GM18499 (cell line): ENCODE measurements around the gene TNFRSF18.
"Not testable (repeated sequence)": the region's sequence is repeated elsewhere in the genome, so short reads cannot be mapped to it uniquely, and the experiment has no call there.

Source experiments
- ATAC-seq: cut with Tn5 transposase; IDR thresholded peaks from one replicate; pipeline ENCODE4 v1.9.1; 2021; ENCODE audit warnings: moderate number of reproducible peaks; ENCODE audit not compliant: insufficient read depth, unreplicated experiment

Gene TNFRSF18

DNA sequence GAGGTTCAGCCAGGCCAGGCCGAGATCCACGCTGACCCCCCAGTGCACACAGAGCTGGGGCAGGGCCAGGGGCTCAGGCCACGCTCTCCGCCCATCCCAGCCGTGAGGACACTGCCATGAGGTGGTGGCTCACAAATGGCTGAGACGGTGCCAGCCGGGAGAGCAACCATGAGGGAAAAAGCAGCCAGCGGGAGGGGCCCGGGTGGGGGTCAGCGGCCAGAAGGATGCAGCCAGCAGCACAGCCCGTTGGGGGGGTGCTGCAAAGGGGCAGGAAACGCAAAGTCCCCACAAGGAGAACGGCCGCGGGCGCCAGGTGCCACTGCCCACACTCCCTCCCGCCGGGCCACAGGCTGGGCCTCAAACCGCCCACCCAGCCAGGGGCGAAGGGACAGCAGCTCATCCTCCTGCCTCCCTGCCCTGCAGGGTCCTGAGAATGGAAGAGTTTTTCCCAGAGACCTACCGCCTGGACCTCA lies 24.4 kb downstream of the TNFRSF18 start:
- ATAC-seq = no peak

DNA sequence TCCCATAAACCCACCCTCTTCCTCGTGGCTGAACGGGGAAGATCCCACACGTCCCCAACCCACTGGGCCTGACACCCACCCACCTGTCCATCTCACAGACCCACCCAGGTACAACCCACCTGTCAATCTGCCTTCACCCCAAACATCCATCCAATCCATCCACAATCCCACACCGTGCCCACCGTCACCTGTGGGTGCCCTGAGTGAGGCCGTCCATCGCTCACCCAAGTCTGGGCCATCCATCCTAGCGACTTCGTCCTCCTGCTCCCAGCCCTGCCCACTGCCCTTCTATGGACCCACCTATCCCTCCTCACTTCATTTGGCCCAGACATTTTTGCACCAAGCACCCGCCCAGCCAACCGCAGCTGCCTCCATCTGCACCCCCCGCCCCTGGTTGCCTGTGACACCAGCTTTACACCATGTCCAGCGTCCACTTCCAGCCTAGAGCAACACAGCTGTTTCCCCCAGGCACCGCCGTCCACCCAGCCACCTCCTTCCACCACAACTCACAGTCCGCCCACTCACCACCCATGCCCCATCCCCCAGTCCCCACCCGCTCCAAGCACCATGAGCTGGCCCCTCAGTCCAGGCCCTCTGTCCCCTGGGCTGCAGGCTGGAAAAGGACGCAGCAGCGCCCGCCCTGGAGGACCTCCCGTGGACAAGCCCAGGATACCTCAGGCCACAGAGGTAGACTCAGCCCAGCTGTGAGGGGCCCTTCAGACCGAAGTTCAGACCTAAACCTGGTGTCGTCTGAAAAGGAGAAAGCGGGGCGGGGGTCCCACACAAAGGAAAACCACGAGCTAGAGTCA lies 25.1 kb downstream of the TNFRSF18 start:
- ATAC-seq = no peak

DNA sequence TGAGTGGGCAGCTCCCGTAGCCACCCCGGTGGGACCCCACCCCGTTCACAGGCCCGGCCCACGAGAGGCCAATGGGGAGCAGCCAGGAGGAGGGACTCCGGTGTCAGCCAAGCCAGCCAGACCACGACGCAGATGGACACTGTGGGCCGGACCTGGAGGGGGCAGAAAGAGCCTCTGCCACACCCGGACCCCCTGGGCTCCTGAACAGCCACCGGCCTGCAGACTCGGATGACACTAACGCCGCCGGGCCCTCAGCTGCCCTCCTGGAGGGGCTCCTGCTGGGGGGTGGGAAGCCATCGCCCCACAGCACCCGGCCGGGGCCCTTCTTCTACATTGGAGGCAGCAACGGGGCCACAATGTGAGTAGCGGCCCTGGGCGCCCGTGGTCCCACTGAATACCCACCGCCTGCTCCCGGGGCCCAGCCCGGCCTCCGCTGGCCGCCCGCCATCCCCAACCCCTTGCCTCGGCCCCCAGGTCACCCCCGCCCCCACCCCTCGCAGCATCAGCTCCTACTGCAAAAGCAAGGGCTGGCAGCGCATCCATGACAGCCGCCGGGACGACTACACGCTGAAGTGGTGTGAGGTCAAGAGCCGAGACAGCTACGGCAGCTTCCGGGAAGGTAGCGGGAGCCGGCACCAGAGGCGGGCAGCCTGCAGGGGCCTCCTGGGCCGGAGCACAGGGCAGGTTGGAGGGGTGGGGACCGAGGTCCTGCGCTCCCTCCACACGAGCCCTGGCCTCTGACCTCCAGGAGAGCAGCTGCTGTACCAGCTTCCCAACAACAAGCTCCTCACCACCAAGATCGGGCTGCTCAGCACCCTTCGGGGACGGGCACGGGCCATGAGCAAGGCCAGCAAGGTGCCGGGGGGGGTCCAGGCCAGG lies 26.2 kb downstream of the TNFRSF18 start:
- ATAC-seq = no peak

DNA sequence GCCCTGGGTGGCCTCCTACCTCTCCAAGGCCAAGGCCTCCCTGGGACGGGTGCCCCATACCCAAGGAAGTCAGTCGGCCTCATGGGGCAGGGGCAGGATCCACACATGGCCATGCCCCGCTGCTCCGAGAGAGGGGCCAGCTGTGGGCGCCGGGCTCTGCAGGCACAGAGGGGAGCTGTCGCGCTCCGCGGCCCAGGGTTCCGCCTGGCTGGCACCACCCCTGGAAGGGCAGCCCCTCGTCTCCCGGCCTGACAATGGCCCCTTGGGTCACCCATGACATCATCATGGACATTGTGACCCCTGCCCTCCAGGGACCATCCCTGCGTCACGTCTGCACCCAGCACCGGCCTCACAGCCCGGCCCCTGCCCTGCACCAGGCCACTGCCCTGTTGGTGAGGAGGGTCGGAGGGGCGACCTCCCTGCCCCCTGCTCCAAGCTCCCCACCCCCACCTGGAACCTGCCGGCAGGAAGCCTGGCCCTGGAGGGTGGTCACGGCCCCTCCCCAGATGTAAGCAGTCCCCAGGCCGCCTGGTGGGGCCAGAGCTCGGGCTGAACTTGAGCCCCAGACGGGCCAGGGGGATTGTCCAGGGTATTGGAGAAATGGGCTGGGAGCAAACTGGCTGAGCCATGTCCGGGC lies 26.9 kb downstream of the TNFRSF18 start:
- ATAC-seq = no peak

DNA sequence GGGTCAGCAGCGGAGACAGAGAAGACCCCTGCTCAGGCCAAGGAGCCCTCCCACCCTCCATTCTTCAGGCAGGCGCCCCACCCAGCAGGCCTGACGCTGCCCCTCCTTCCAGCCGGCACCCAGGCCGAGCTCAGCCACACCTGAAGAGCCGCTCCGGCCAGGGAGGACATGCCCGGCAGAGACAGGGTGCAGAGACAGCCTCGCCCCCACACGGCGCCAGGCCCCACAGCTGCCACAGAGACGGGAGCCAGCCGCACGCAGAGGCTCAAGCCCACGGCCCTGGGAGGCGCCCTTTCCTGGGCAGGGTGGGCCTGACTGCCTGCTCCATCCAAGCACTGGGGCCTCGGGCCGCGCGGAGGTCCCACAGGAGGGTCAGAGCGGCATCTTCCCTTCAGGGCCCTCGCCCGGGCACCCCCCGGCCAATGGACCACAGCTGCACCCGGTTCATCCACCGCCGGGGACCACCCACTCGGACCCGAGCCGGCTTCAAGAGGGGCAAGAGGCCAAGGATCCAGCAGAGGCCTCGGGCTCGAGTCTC lies 27.5 kb downstream of the TNFRSF18 start:
- ATAC-seq = no peak

DNA sequence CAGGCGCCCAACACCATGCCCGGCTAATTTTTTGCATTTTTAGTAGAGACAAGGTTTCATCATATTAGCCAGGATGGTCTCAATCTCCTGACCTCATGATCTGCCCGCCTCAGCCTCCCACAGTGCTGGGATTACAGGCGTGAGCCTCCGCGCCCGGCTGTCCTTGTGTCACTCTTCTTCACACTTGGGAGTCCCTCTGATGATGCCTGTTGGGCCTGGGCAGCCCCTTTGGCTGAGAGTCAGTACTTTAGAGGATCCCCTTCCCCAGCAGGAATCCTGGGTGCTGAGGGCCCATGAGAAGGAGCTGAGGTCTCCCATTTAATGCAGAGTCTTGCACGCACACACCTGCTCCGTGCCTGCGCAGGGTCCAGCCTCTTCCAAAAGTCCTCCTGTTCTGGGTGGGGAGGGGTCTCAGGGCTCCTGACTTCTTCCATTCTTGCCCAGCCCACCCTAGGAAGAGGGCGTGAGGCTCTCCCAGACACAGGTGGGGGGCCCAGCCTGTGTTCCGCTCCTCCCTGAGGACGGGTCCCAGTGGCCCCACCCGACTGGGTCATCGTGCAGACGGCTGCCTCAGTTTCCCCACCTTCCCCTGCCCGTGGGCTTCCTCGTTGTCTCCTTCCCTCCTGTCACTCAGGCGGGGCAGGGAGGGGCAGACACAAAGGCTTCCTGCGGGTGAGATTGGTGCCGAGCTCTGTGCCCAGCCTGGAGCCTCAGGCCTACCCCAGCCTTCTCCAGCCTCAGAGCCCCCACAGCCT lies 28.8 kb downstream of the TNFRSF18 start:
- no peak for ATAC-seq

DNA sequence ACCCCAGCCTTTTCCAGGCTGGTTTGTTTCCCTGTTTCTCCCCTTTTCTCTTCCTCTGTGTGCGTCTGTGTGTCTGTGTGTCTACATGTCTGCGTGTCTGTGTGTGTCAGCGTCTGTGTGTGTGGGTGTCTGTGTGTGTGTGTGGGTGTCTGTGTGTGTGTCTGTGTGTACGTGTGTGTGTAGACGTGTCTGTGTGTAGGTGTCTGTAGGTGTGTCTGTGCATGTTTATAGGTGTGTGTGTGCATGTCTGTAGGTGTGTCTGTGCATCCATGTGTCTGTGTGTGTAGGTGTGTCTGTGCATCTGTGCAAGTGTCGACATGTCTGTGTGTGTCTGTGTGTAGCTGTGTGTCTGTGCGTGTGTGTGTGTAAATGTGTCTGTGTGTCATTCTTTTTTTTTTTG lies 29.5 kb downstream of the TNFRSF18 start:
- ATAC-seq = no peak

DNA sequence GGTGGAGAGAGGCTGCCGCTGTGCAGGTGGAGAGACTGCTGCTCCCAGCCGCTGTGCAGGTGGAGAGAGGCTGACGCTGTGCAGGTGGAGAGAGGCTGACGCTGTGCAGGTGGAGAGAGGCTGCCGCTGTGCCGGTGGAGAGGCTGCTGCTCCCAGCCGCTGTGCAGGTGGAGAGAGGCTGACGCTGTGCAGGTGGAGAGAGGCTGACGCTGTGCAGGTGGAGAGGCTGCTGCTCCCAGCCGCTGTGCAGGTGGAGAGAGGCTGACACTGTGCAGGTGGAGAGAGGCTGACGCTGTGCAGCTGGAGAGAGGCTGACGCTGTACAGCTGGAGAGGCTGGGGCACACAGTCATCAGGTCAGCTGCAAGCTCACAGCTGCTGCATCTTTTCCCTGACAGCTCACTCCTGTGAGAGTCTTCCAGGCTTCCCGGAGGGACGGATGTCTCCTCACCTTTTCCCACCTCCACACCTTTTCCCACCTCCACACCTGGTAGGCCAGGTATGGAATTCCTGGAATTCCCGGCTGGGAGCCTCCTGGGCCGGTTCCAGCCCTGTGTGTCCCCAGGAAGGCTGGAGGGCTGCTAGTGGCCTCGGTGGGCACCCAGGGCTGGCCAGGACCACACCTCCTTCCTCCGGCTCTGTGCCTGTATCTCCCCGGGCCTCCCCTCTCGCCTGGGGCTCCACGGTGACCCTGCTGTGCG lies 30.2 kb downstream of the TNFRSF18 start:
- ATAC-seq = not testable (repeated sequence)

DNA sequence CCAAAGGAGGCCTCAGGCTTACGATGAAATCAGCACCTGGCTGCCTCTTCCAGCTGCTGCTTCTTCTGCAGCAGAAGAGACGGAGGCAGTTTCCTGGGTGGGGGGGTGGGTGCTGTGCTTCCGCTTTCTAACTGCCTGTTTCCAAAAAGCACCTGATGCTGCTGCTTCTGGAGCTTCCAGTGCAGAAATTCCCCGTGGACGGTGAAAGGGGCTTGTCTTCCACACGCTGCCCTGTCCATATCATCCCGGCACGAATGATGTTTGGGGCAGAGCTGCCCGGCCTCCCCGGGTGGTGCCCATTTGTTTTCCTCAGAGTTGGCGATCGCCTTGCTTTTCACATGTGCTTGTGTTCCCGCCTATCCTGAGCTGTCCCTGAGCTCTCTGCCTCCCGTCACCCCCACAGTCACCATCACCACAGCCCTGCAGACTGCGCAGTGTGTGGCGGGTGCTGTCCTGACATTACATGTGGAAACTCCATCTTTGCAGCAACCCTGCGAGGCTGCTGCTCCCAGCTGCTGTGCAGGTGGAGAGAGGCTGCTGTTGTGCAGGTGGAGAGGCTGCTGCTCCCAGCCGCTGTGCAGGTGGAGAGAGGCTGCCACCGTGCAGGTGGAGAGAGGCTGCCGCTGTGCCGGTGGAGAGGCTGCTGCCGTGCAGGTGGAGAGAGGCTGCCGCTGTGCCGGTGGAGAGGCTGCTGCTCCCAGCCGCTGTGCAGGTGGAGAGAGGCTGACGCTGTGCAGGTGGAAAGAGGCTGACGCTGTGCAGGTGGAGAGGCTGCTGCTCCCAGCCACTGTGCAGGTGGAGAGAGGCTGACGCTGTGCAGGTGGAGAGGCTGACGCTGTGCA lies 30.9 kb downstream of the TNFRSF18 start:
- no peak for ATAC-seq

DNA sequence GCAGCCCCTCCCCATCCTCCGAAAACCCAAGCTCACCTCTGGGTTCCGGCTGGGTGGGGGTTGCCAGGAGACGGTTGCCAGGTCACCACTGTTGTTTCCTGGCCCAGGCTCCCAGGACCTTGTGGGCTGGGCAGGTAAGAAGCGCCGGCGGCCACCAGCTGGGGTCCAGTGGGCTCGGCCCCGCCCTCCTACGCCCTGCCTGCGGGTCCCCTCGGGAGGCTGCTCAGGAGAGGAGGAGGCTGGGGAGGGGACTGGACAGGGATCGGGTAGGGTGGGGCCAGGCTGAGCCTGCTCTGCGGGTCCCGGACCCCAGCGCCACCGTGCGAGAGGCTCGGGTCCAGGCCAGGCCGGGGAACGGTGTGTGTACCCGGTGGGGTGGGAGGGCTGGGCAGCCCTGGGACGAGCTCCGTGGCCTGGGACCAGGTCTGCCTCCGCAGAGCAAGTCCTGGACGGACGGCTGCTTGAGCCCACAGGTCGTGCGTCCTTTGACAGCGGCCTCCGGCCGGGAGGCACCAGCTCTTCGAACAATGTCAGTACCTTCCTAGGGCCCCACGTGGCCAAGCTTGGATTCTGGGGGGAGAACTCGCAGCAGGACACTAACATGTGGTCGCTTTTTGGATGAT lies 32.5 kb downstream of the TNFRSF18 start, which contains the start of gene TTLL10:
Gene TTLL10, plus strand, starts transcription at position 88 of the 623 bp plus-strand sequence. CDS start 5,336 bp downstream, outside the sequence.
- ATAC-seq = no peak

DNA sequence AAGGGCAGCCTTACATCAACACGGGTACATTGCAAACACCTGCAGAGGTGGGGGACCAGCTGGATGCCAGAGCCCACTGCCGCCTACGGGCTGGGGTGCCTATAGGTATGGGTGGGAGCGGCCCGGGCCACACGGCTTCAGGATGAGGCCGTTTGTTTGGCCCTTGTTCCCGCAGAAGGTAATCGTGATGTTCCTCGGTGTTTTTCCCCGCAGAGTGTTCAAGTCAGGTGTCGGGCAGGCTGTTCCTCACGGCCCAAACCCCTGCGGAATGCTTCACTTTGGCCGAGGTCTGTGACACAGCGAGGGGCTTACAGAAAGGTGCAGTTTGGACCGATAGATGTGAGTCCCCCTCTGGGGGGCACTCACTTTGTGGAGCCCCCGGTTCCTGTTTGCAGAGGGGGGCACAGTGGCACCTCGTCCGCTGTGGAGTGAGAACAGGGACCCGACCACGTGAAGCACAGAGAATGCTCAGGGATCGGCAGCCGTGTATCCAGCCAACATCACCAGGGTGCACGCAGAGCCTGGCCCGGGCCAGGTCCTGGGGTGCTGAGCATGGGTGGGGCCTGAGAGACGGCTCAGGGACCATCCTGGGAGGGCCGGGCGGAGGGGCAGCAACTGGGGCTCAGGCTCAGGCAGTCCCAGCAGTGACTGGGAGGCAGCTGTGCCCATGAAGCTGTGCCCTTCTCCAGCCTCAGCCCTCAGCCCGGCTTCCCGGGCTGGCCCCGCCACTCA lies 33.2 kb downstream of the TNFRSF18 start:
- no peak for ATAC-seq

DNA sequence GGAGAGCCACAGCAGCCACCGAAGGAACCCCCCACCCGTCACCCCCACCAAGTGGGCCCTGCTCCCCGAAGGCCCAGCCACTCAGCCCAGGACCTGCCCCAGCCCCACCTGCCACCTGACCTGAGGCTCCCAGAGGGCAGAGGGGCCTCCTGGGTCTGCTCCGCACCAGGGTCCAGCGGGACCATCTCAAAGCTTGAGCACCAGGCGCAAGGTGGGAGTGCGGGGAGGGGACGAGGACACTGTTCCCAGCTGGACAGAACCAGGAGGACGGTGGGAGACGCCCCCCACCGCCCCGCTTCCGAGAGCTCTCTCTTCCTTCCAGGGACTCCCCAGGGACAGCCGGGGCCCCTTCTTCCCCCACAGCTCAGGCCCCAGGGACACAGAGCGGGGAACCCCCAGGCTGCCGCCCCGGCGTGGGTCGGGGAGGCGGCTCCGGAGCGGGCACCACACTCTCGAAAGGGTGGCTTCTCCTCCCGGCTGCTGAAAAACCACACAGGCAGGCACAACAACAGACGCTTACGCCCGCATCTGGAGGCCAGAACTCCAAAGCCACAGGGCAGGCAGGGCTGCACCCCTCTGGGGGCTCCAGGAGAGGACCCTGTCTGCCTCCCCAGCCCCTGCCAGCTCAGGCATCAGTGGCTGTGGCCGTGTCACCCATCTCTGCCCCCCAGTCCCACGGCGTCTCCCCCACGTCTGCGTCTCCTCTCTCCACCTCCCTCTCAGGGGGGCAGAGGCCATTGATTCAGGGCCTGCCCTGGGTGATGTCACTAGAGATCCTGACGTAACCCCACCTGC lies 34.6 kb downstream of the TNFRSF18 start:
- no peak for ATAC-seq

DNA sequence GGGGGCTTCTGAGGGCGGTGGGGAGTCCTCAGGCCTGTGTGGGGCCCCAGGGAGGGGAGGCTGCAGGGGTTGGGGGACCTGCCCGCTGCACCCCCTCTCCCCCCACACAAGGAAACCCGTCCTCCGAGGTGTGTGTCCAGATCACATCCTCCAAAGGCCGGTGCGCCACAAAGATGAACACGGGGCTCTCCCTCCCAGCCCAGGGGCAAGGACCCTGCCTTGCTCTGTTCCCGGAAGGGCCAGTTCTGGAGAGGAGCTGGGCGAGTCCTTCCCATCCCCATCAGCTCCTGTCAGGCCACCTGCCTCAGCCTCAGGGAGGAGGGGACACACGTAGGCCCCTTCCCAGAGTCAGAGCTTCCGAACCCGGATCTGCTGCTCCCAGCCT lies 35.2 kb downstream of the TNFRSF18 start:
- ATAC-seq = no peak

DNA sequence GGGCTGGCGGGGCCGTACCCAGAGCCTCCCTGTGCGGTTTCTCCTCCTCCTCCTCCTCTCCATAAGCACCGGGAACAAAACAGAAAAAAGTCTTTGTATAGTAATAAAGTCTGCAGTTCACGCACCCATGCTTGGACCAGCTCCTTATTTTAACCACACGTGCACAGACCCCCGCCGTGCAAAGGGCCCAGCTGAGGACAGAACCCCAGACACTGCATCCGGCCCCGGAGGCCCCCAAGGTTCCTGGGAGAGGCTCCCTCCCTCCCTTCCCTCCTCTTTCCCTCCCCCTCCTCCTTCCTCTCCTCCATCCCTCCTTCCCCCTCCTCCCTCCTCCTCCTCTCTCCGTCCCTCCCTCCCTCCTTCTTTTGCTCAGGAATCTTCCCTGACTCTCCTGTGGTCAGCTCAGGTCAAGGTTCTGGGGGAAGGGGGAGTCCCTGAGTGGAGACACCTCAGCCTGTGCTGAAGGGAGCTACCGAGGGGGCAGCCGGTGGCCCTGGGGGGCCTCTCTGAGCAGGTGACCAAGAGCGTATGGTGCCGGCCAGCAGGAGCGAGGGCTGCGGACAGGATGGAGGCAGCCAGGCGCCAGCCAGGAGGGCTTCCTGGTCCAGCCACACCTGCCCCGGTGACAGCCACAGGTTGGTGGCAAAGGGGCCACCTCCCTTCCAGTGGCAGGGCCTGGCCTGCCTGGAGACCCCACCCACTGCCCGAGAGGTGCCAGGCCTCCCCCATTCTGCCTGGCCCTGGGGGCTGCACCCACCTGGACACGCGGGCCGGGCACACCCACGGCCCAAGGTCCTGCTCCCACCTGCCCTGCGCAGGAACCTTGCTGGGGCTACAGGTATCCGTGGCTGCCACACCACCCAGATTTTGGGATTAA lies 35.9 kb downstream of the TNFRSF18 start:
- ATAC-seq = no peak

DNA sequence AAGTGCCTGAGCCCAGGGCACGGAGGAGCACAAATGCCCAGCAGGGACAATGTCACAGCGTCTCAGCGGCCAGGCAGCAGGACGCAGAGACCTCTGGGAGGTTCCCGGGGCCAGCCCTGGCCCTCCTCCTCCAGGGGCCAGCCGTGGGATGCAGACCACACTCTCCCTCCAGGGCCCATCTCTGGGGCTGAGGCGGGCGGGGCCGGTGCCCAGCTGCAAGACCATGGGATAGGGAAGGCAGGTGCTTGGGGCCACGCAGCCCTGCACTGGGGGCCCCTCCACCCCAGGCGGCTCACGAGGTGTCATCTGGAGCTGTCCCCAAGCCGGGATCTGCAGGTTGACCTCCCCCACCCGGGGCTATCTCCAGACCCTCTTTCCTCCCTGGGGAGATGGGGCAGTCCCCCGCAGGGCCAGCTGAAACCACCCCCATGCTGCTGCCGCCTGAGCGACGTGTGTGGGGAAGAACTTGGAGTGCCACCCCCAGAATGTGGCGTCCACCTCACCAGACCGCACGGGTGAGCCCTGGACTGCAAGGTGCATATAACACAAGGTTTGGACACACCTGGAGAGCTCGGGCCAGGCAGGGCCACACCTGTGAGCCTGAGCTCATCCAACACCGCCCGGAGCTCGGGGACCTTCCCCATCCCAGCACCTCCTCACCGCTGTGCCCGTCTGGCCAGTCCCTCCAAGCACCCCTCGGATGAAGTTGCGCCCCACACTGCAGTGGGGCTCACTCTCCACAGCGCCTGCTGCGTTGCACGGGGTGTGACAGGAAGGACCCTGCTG lies 36.8 kb downstream of the TNFRSF18 start:
- ATAC-seq = no peak
